B cell (primary cell): Measurements from ENCODE around the gene RPS24. TPM values are rescaled to one million over a fixed set of nuclear protein-coding genes. Genes with fewer than 3 reads are reported as not detected.

Experiments
- ATAC-seq: fragments of 200-7000 bp; cut with Tn5 transposase; one replicate; pipeline ENCODE4 v1.10.0; 2021; ENCODE audit warnings: low read depth, mild to moderate bottlenecking, moderate number of reproducible peaks, moderate library complexity
- CTCF ChIA-PET: fragments of 350-600 bp; sonication (Branson Sonifier 250); formaldehyde crosslinking; loops from one replicate; lab custom pipeline; 2021; ENCODE audit warnings: antibody characterized with exemption, inconsistent platforms; lab: Charles Lee
- POLR2A ChIA-PET: fragments of 350-600 bp; sonication (Branson Sonifier 250); formaldehyde crosslinking; loops from one replicate; lab custom pipeline; 2021; ENCODE audit warnings: antibody characterized with exemption; lab: Charles Lee
- DNase-seq: peaks from one replicate; pipeline ENCODE4 v3.0.0; 2013
- H2AFZ ChIP-seq: 2 replicates; pipeline ENCODE4 v1.6.1; 2012; ENCODE audit warnings: mild to moderate bottlenecking, low read depth, low read length; ENCODE audit not compliant: insufficient read depth, poor library complexity, severe bottlenecking
- H3K27ac ChIP-seq, 2 donors: 1 replicate in 1 of 2; 2 replicates in 1 of 2; pipeline ENCODE4 v1.5.1; 2012 to 2013; ENCODE audit warnings: low read length in 2 of 2, mild to moderate bottlenecking in 2 of 2, moderate library complexity in 1 of 2
- H3K27me3 ChIP-seq, 4 experiments: fragments of 200-600 bp in 1 of 4; sonication (generic) in 1 of 4; replicated peaks in 1 of 4; 1 replicate in 2 of 4; 2 replicates in 2 of 4; pipeline versions ENCODE4 v1.6.1 to v1.7.0; 2013 to 2016; ENCODE audit warnings: low read length in 3 of 4, mild to moderate bottlenecking in 2 of 4, mixed read lengths in 1 of 4, moderate library complexity in 1 of 4; ENCODE audit not compliant: insufficient read depth in 4 of 4, control insufficient read depth in 3 of 4; ENCODE audit errors: control extremely low read depth in 1 of 4
- H3K36me3 ChIP-seq, 2 experiments: replicated peaks in 1 of 2; 1 replicate in 1 of 2; 2 replicates in 1 of 2; pipeline versions ENCODE4 v1.6.1 to v1.7.1; 2013; ENCODE audit warnings: low read length in 1 of 2; ENCODE audit not compliant: insufficient read depth in 2 of 2, control insufficient read depth in 1 of 2; ENCODE audit errors: control extremely low read depth in 1 of 2, extremely low read depth in 1 of 2
- H3K4me1 ChIP-seq, 2 donors: fragments of 200-600 bp in 1 of 2; sonication (generic) in 1 of 2; 1 replicate in 1 of 2; 2 replicates in 1 of 2; pipeline versions ENCODE4 v1.5.1 to v1.6.1; 2013 to 2017; ENCODE audit warnings: low read length in 2 of 2; ENCODE audit not compliant: control insufficient read depth in 2 of 2, insufficient read depth in 2 of 2
- H3K4me2 ChIP-seq: replicated peaks from 2 replicates; pipeline ENCODE3; 2012; ENCODE audit warnings: mild to moderate bottlenecking, low read depth, low read length; ENCODE audit not compliant: poor library complexity, severe bottlenecking
- H3K4me3 ChIP-seq, 5 experiments: fragments of 200-600 bp in 1 of 5; sonication (generic) in 1 of 5; 1 replicate in 3 of 5; 2 replicates in 2 of 5; pipeline versions ENCODE4 v1.5.1 to v1.7.0; 2011 to 2016; ENCODE audit warnings: low read length in 4 of 5, mild to moderate bottlenecking in 4 of 5, low read depth in 2 of 5, control low read depth in 1 of 5, moderate library complexity in 1 of 5; ENCODE audit not compliant: insufficient read depth in 1 of 5; ENCODE audit errors: control extremely low read depth in 1 of 5, extremely low read depth in 1 of 5
- H3K79me2 ChIP-seq: fragments of 200-600 bp; sonication (generic); one replicate; pipeline ENCODE4 v1.6.0; 2016; ENCODE audit warnings: low read length; ENCODE audit not compliant: control insufficient read depth, insufficient read depth
- H3K9ac ChIP-seq: fragments of 200-600 bp; sonication (generic); 2 replicates; pipeline ENCODE4 v1.6.1; 2017; ENCODE audit warnings: mild to moderate bottlenecking, low read length, moderate library complexity
- H3K9me3 ChIP-seq, 3 donors: one replicate each; pipeline versions ENCODE4 v1.6.1 to v1.7.1; 2013; ENCODE audit warnings: low read length in 2 of 3; ENCODE audit not compliant: control insufficient read depth in 2 of 3, insufficient read depth in 1 of 3; ENCODE audit errors: control extremely low read depth in 1 of 3
- H4K20me1 ChIP-seq: 2 replicates; pipeline ENCODE4 v1.6.0; 2012; ENCODE audit warnings: mild to moderate bottlenecking, low read length; ENCODE audit not compliant: insufficient read depth, control insufficient read depth, poor library complexity, severe bottlenecking
- H3K27ac Mint-ChIP-seq: one replicate; pipeline ENCODE4 v1.8.0; 2021; ENCODE audit warnings: mixed read lengths
- H3K27me3 Mint-ChIP-seq: one replicate; pipeline ENCODE4 v1.8.0; 2021; ENCODE audit warnings: mixed read lengths
- H3K4me1 Mint-ChIP-seq: one replicate; pipeline ENCODE4 v1.8.0; 2021; ENCODE audit warnings: mixed read lengths
- H3K4me3 Mint-ChIP-seq: one replicate; pipeline ENCODE4 v1.8.0; 2021; ENCODE audit warnings: mixed read lengths
- H3K9me3 Mint-ChIP-seq: one replicate; pipeline ENCODE4 v1.8.0; 2022; ENCODE audit warnings: mixed read lengths; ENCODE audit not compliant: insufficient read depth
- EZH2 ChIP-seq: IDR thresholded peaks from 2 replicates; pipeline ENCODE4 v1.6.1; 2012; ENCODE audit warnings: borderline replicate concordance, low read depth, mild to moderate bottlenecking, moderate library complexity, low read length; ENCODE audit not compliant: insufficient read depth, poor library complexity, severe bottlenecking
- WGBS: methylation state at CpG from one replicate; pipeline ENCODE4 v1.1.5; 2013; ENCODE audit warnings: missing lambda C conversion rate; ENCODE audit not compliant: insufficient coverage; 5-methylcytosine and 5-hydroxymethylcytosine counted together
- intact Hi-C: fragments of 100-400 bp; cut with micrococcal nuclease; formaldehyde crosslinking; loops from one replicate; pipeline ENCODE4 v1.10.0; 2022
- polyA plus RNA-seq: library from polyadenylated mRNA; depleted of rRNA; stranded (reverse); fragments of >200 nt; gene quantifications from 2 replicates; pipeline ENCODE4 v1.2.3, GENCODE V29; 2012
- total RNA-seq, 2 donors: library from RNA; stranded (reverse); fragments of 120-200 nt in 1 of 2; gene quantifications; 1 replicate in 1 of 2; 2 replicates in 1 of 2; pipeline versions ENCODE4 v1.2.3 to v1.2.4, GENCODE V29; 2013 to 2022
- TF ChIP-seq, protein P1 (sequence below): fragments of 200-600 bp; IDR thresholded peaks from one replicate; pipeline ENCODE4 v1.8.0; 2022; ENCODE audit warnings: antibody characterized with exemption, mild to moderate bottlenecking

The RPS24 gene
- total and polyA plus RNA-seq, 2 donors (not counting 1 experiment from before 2014, with no cell fraction given): 1,249 to 2,320 TPM

- H3K4me3 Mint-ChIP-seq: no peak overlapping the region
- ATAC-seq (no peak), DNase-seq (no peak)
- peaks cover 19% of the 10 kb centered on the region for H3K4me1 Mint-ChIP-seq
- Histone ChIP-seq H3K4me1 (peaks cover 0 to 17% of the 10 kb centered on the region in 2 donors), H4K20me1 (peaks cover 16% of the 10 kb centered on the region), H3K36me3 (peaks cover 0 to 8% of the 10 kb centered on the region in 2 experiments), H3K27ac (no peak overlapping the region), H3K79me2 (peaks cover 5% of the 10 kb centered on the region), H3K4me3 (no peak overlapping the region), H3K9ac (no peak overlapping the region), H3K9me3 (no peaks in the 10 kb centered on the region), H2AFZ (no peak overlapping the region), H3K4me2 (peak overlapping the region; percentile 16), H3K27me3 (no peaks in the 10 kb centered on the region)
- WGBS: 90% methylated on average over 10 of the region's 10 CpGs
- CTCF ChIA-PET: interaction anchor here (0.7 to 8.0 kb wide), 29 partner anchors 8 to 1325 kb away, joined by 3 to 148 read pairs (median 4); partner anchors contain the start of gene RPS24
- intact Hi-C loops: loop anchor here (1.0 to 5.0 kb wide), 2 partner anchors 256 to 1149 kb away; no protein-coding TSS in a partner anchor
- no peak overlapping the region for H3K27ac Mint-ChIP-seq
- TF ChIP-seq, protein P1, sequence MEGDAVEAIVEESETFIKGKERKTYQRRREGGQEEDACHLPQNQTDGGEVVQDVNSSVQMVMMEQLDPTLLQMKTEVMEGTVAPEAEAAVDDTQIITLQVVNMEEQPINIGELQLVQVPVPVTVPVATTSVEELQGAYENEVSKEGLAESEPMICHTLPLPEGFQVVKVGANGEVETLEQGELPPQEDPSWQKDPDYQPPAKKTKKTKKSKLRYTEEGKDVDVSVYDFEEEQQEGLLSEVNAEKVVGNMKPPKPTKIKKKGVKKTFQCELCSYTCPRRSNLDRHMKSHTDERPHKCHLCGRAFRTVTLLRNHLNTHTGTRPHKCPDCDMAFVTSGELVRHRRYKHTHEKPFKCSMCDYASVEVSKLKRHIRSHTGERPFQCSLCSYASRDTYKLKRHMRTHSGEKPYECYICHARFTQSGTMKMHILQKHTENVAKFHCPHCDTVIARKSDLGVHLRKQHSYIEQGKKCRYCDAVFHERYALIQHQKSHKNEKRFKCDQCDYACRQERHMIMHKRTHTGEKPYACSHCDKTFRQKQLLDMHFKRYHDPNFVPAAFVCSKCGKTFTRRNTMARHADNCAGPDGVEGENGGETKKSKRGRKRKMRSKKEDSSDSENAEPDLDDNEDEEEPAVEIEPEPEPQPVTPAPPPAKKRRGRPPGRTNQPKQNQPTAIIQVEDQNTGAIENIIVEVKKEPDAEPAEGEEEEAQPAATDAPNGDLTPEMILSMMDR: no peak
- no peak for TF ChIP-seq EZH2
- no peaks in the 10 kb centered on the region for H3K9me3 Mint-ChIP-seq
- H3K27me3 Mint-ChIP-seq: no peaks in the 10 kb centered on the region
- POLR2A ChIA-PET: interaction anchor here (1.0 kb wide), 1 partner anchor 13 kb away, joined by 3 read pairs; the partner anchor contains the start of gene RPS24
Measured at GRCh38 chr10:78046711-78047269, 13.1 kb downstream of the RPS24 start.

GRCh38 chr10:78047314-78047891 lies 13.7 kb downstream of the RPS24 start:
- intact Hi-C loops: loop anchor here (1.0 to 5.0 kb wide), 2 partner anchors 255 to 1148 kb away; no protein-coding TSS in a partner anchor
- Histone ChIP-seq H2AFZ (no peak overlapping the region), H3K27me3 (no peaks in the 10 kb centered on the region), H3K9me3 (no peaks in the 10 kb centered on the region), H3K27ac (no peak overlapping the region), H3K9ac (no peak overlapping the region), H3K36me3 (peaks cover 0 to 4% of the 10 kb centered on the region in 2 experiments), H4K20me1 (peaks cover 10% of the 10 kb centered on the region), H3K4me3 (no peak overlapping the region), H3K4me1 (peaks cover 0 to 17% of the 10 kb centered on the region in 2 donors), H3K79me2 (peaks cover 5% of the 10 kb centered on the region), H3K4me2 (peak overlapping the region; percentile 16)
- POLR2A ChIA-PET: interaction anchor here (1.0 kb wide), 1 partner anchor 13 kb away, joined by 3 read pairs; the partner anchor contains the start of gene RPS24
- CTCF ChIA-PET: interaction anchor here (0.7 to 8.0 kb wide), 31 partner anchors 8 to 1325 kb away, joined by 3 to 148 read pairs (median 4); partner anchors contain the start of gene RPS24
- H3K4me3 Mint-ChIP-seq: no peak overlapping the region
- H3K27ac Mint-ChIP-seq: no peak overlapping the region
- no peaks in the 10 kb centered on the region for H3K9me3 Mint-ChIP-seq
- 30% methylated on average over 12 of the region's 13 CpGs for WGBS
- DNase-seq (peak; percentile 79), ATAC-seq (peak; percentile 76)
- peaks cover 16% of the 10 kb centered on the region for H3K4me1 Mint-ChIP-seq
- no peak for TF ChIP-seq EZH2
- TF ChIP-seq, protein P1: peak; percentile 90
- no peaks in the 10 kb centered on the region for H3K27me3 Mint-ChIP-seq
